ENCODE data around the gene CALR.

Gene CALR

DNA sequence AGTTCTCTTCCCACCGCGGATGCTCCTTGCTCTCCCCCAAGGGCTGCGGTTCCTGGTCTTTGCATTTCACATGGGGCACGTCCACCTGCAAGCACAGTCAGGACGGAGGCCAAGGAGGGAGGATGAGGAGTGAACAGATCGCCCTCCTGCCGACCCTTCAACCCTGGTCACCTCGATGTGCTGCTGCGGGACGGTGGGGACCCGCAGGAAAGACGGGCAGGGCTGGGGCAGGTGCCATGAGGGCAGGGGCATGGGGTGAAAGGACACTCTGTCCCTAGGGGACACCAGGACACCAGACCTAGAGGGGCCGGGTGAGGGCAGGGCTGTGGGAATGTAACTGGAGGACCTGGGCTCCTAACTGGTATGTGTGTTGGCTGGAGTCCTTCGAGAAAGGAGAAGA, 20.2 kb upstream of the CALR start:
- POLR2A ChIA-PET: no interaction called here
- Histone ChIP-seq H3K27ac (ENCODE audit: insufficient read depth in 1 of 2, low read depth in 1 of 2, low read length in 2 of 2, poor library complexity in 1 of 2, severe bottlenecking in 2 of 2) (no peak overlapping the region), H3K9me3 (ENCODE audit: control extremely low read depth in 1 of 5, control insufficient read depth in 4 of 5, insufficient read depth in 2 of 5, low read depth in 1 of 5, low read length in 4 of 5) (no peaks in the 10 kb centered on the region), H3K27me3 (replicated peaks in 2 of 5; ENCODE audit: control insufficient read depth in 4 of 5, insufficient read depth in 5 of 5, low read length in 4 of 5) (no peaks in the 10 kb centered on the region), H3K4me3 (ENCODE audit: control insufficient read depth in 1 of 7, extremely low read depth in 1 of 7, insufficient read depth in 4 of 7, low read depth in 2 of 7, low read length in 6 of 7) (no peak overlapping the region), H3K36me3 (ENCODE audit: control insufficient read depth in 4 of 4, insufficient read depth in 4 of 4, low read length in 3 of 4) (peaks cover 8 to 12% (median 11%) of the 10 kb centered on the region in 4 experiments), H3K4me1 (ENCODE audit: control extremely low read depth in 1 of 4, control insufficient read depth in 4 of 4, insufficient read depth in 4 of 4, low read length in 3 of 4) (peaks cover 0 to 33% (median 27%) of the 10 kb centered on the region in 4 experiments)
- WGBS (ENCODE audit: insufficient coverage): 100% methylated on average over 14 of the region's 14 CpGs
- CTCF ChIA-PET: no interaction called here
- no peak for DNase-seq

DNA sequence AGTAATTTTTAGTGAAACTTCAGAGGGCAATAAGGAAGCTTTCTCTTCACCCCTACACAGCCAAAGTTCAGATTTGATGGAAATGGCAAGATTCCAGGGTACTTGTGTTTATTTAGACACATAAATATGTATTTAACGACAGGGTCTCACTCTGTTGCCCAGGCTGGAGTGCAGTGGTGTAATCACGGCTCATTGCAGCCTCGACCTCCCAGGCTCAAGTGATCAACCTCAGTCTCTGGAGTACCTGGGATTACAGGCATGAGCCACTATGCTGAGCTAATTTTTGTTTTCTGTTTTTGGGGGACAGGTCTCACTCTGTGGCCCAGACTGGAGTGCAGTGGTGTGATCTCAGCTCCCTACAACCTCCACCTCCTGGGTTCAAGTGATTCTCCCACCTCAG, 17.4 kb upstream of the CALR start:
- POLR2A ChIA-PET: interaction anchor here (0.8 kb wide), 1 partner anchor 17 kb away, joined by 3 read pairs; the partner anchor contains the start of gene CALR
- Histone ChIP-seq H3K9me3 (ENCODE audit: control extremely low read depth in 1 of 5, control insufficient read depth in 4 of 5, insufficient read depth in 2 of 5, low read depth in 1 of 5, low read length in 4 of 5) (no peaks in the 10 kb centered on the region), H3K4me1 (ENCODE audit: control extremely low read depth in 1 of 4, control insufficient read depth in 4 of 4, insufficient read depth in 4 of 4, low read length in 3 of 4) (peaks cover 0 to 11% (median 7%) of the 10 kb centered on the region in 4 experiments), H3K4me3 (ENCODE audit: control insufficient read depth in 1 of 7, extremely low read depth in 1 of 7, insufficient read depth in 4 of 7, low read depth in 2 of 7, low read length in 6 of 7) (no peak overlapping the region), H3K27ac (ENCODE audit: insufficient read depth in 1 of 2, low read depth in 1 of 2, low read length in 2 of 2, poor library complexity in 1 of 2, severe bottlenecking in 2 of 2) (no peak overlapping the region), H3K36me3 (ENCODE audit: control insufficient read depth in 4 of 4, insufficient read depth in 4 of 4, low read length in 3 of 4) (peaks cover 13 to 36% (median 30%) of the 10 kb centered on the region in 4 experiments), H3K27me3 (replicated peaks in 2 of 5; ENCODE audit: control insufficient read depth in 4 of 5, insufficient read depth in 5 of 5, low read length in 4 of 5) (no peaks in the 10 kb centered on the region)
- WGBS (ENCODE audit: insufficient coverage): 100% methylated on average over 3 of the region's 3 CpGs
- DNase-seq: no peak
- CTCF ChIA-PET: interaction anchor here (0.8 to 1.4 kb wide), 4 partner anchors 9 to 36 kb away, joined by 3 to 5 read pairs (median 4); no protein-coding TSS in a partner anchor

DNA sequence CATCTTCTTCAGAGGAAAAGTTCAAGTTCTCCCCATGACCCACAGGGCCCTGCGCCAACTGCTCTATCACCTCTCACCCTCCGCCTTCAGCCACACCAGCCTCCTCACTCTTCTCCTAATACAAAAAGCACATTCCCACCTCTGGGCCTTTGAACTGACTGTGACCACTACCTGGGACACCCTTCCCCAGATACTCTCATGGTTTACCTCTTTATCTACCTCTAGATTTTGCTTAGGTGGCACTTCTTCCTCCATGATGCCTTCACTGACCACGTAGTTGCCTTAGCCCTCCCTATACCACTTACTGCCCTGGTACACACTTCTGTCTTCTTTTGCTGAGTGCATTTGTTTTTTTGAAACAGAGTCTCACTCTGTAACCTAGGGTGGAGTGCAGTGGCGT, 15.4 kb upstream of the CALR start:
- POLR2A ChIA-PET: no interaction called here
- no peak overlapping the region for H3K4me3 ChIP-seq (ENCODE audit: control insufficient read depth in 1 of 7, extremely low read depth in 1 of 7, insufficient read depth in 4 of 7, low read depth in 2 of 7, low read length in 6 of 7)
- peaks cover 0 to 11% (median 6%) of the 10 kb centered on the region in 4 experiments for H3K4me1 ChIP-seq (ENCODE audit: control extremely low read depth in 1 of 4, control insufficient read depth in 4 of 4, insufficient read depth in 4 of 4, low read length in 3 of 4)
- H3K36me3 ChIP-seq (ENCODE audit: control insufficient read depth in 4 of 4, insufficient read depth in 4 of 4, low read length in 3 of 4): peaks cover 15 to 49% (median 40%) of the 10 kb centered on the region in 4 experiments
- CTCF ChIA-PET: no interaction called here
- no peaks in the 10 kb centered on the region for H3K9me3 ChIP-seq (ENCODE audit: control extremely low read depth in 1 of 5, control insufficient read depth in 4 of 5, insufficient read depth in 2 of 5, low read depth in 1 of 5, low read length in 4 of 5)
- WGBS (ENCODE audit: insufficient coverage): 89% methylated on average over 4 of the region's 4 CpGs
- H3K27ac ChIP-seq (ENCODE audit: insufficient read depth in 1 of 2, low read depth in 1 of 2, low read length in 2 of 2, poor library complexity in 1 of 2, severe bottlenecking in 2 of 2): no peak overlapping the region
- no peaks in the 10 kb centered on the region for H3K27me3 ChIP-seq (replicated peaks in 2 of 5; ENCODE audit: control insufficient read depth in 4 of 5, insufficient read depth in 5 of 5, low read length in 4 of 5)
- no peak for DNase-seq

DNA sequence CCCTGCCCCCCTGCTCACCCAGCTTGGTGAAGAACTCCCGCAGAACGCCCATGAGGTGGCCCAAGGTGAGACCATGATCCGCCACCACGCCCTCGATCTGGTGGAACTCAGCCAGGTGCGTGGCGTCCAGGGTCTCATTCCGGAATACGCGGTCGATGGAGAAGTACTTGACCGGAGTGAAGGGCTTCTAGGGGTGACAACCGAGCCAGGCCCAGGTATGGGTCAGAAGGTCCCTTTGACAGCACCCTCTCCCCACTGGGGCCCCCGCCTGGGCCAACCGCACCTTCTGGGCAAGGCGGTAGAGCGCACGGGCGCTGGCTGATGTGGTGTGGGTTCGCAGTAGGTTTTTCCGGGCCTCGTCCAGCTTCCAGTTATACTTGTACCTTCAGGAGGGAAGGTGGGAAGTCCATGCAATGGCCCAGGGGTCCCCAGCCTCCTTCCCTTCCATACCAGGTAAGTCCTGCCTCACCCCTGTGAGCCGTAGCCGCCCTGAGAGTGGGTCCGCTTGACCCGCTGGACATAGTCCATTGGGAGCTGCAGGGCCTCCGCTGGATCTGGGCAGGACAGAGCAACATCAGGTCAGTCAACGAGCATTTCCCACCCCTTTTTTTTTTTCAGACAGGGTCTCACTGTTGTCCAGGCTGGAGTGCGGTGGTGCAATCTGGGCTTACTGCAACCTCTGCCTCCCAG, 13.6 kb upstream of the CALR start:
- H3K36me3 ChIP-seq (ENCODE audit: control insufficient read depth in 4 of 4, insufficient read depth in 4 of 4, low read length in 3 of 4): peaks cover 21 to 67% (median 53%) of the 10 kb centered on the region in 4 experiments
- H3K27me3 ChIP-seq (replicated peaks in 2 of 5; ENCODE audit: control insufficient read depth in 4 of 5, insufficient read depth in 5 of 5, low read length in 4 of 5): no peaks in the 10 kb centered on the region
- no peak for DNase-seq
- CTCF ChIA-PET: interaction anchor here (1.6 kb wide), 1 partner anchor 9 kb away, joined by 5 read pairs; the partner anchor contains the start of gene FARSA
- no peak overlapping the region for H3K4me3 ChIP-seq (ENCODE audit: control insufficient read depth in 1 of 7, extremely low read depth in 1 of 7, insufficient read depth in 4 of 7, low read depth in 2 of 7, low read length in 6 of 7)
- no peak overlapping the region for H3K27ac ChIP-seq (ENCODE audit: insufficient read depth in 1 of 2, low read depth in 1 of 2, low read length in 2 of 2, poor library complexity in 1 of 2, severe bottlenecking in 2 of 2)
- H3K4me1 ChIP-seq (ENCODE audit: control extremely low read depth in 1 of 4, control insufficient read depth in 4 of 4, insufficient read depth in 4 of 4, low read length in 3 of 4): no peaks in the 10 kb centered on the region
- 97% methylated on average over 27 of the region's 29 CpGs for WGBS (ENCODE audit: insufficient coverage)
- POLR2A ChIA-PET: no interaction called here
- H3K9me3 ChIP-seq (ENCODE audit: control extremely low read depth in 1 of 5, control insufficient read depth in 4 of 5, insufficient read depth in 2 of 5, low read depth in 1 of 5, low read length in 4 of 5): no peaks in the 10 kb centered on the region

DNA sequence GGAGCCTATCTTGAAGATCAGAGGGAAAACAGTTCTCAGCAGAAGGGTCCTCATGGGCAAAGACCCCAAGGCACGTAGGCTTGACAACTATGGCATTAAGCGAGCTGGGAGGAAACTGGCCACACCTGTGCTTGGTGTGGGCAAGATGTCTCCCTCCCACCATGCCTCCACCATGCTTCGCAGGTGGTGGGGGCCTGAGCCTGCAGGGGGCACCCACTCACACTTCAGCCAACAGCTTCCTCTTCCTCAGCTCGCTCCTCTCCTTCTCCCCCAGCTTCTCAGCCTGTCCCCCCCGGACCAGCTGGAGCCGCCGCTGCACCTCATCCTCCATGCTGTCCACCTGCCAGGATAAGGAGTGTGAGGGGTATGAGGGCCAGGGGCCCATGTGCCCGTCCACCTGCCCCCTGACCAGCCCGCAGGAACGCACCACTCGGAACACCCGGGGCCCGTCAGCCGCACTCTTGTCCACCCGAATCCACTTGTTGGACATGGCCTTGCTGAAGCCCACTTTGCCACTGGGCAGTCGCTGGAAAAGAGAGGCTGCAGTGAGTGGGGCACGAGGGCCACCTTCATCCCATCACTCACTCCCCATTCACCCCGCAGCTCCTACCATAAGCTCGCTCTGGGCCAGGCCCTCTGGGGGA, 8.3 kb upstream of the CALR start:
- H3K36me3 ChIP-seq (ENCODE audit: control insufficient read depth in 4 of 4, insufficient read depth in 4 of 4, low read length in 3 of 4): peaks cover 11 to 50% (median 40%) of the 10 kb centered on the region in 4 experiments
- peaks cover 5 to 35% (median 32%) of the 10 kb centered on the region in 4 experiments for H3K4me1 ChIP-seq (ENCODE audit: control extremely low read depth in 1 of 4, control insufficient read depth in 4 of 4, insufficient read depth in 4 of 4, low read length in 3 of 4)
- no peaks in the 10 kb centered on the region for H3K9me3 ChIP-seq (ENCODE audit: control extremely low read depth in 1 of 5, control insufficient read depth in 4 of 5, insufficient read depth in 2 of 5, low read depth in 1 of 5, low read length in 4 of 5)
- 89% methylated on average over 10 of the region's 19 CpGs for WGBS (ENCODE audit: insufficient coverage)
- peak in 2 of 3 donors; percentile 25 for DNase-seq
- ChIA-PET CTCF (interaction anchor here (0.7 to 1.2 kb wide), 3 partner anchors 9 to 19 kb away, joined by 3 to 5 read pairs (median 3); no protein-coding TSS in a partner anchor), POLR2A (interaction anchor here (0.7 kb wide), 1 partner anchor 9 kb away, joined by 3 read pairs; the partner anchor contains the start of gene CALR)
- peak overlapping the region in 1 of 2 experiments; percentile 12 for H3K27ac ChIP-seq (ENCODE audit: insufficient read depth in 1 of 2, low read depth in 1 of 2, low read length in 2 of 2, poor library complexity in 1 of 2, severe bottlenecking in 2 of 2)
- H3K27me3 ChIP-seq (replicated peaks in 2 of 5; ENCODE audit: control insufficient read depth in 4 of 5, insufficient read depth in 5 of 5, low read length in 4 of 5): no peaks in the 10 kb centered on the region
- no peak overlapping the region for H3K4me3 ChIP-seq (ENCODE audit: control insufficient read depth in 1 of 7, extremely low read depth in 1 of 7, insufficient read depth in 4 of 7, low read depth in 2 of 7, low read length in 6 of 7)

DNA sequence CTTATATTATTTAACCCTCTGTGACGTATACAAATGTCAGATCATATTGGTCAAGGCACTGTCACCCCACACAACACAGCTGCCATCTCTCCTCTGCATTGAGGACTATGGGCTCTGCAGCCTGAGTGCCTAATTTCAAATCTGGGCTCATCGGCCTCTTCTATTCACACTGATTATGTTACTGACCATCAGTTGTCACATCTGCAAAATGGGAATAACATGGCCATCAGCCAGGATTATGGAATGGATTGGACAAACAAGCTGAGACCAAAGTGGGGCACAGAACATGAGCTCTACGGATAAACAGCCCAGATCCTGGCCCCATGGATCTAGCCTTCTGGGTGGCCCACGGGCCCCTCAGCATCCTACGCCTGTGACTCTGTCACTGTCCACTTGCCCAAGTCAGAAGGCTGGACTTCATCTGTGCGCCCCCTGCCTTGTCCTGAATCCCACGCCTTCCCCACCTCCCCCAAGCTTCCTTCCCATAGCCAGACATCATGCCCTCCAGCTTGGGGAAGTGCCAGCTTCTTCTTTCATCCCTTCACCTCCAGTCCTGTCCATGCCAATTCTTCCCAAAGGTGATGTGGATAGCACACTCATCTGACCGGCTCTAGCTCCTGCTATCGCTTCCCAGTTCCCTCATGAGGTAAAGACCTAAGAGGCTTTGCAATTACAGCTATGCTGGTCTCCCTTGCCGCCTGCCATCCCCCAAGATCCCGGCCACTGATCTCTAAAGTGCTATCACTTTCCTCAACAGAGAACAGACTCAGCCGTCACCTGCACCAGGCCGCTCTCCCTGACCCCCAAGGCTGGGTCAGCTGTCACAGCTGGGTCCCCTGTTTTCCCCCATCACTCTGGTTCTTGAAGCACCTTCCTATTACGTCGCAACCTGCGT, 5.8 kb upstream of the CALR start:
- POLR2A ChIA-PET: interaction anchor here (1.0 to 1.5 kb wide), 3 partner anchors 14 to 42 kb away, joined by 3 to 9 read pairs (median 7); partner anchors contain the start of genes GCDH and SYCE2
- DNase-seq: no peak
- 31% methylated on average over 13 of the region's 16 CpGs for WGBS (ENCODE audit: insufficient coverage)

More for the DNA sequence above, 5.8 kb upstream of the CALR start:
- Histone ChIP-seq H3K27me3 (replicated peaks in 2 of 5; ENCODE audit: control insufficient read depth in 4 of 5, insufficient read depth in 5 of 5, low read length in 4 of 5) (no peaks in the 10 kb centered on the region), H3K27ac (ENCODE audit: insufficient read depth in 1 of 2, low read depth in 1 of 2, low read length in 2 of 2, poor library complexity in 1 of 2, severe bottlenecking in 2 of 2) (peak overlapping the region; percentile 64 to 90), H3K36me3 (ENCODE audit: control insufficient read depth in 4 of 4, insufficient read depth in 4 of 4, low read length in 3 of 4) (peaks cover 8 to 35% (median 27%) of the 10 kb centered on the region in 4 experiments), H3K4me1 (ENCODE audit: control extremely low read depth in 1 of 4, control insufficient read depth in 4 of 4, insufficient read depth in 4 of 4, low read length in 3 of 4) (peaks cover 16 to 60% (median 51%) of the 10 kb centered on the region in 4 experiments), H3K4me3 (ENCODE audit: control insufficient read depth in 1 of 7, extremely low read depth in 1 of 7, insufficient read depth in 4 of 7, low read depth in 2 of 7, low read length in 6 of 7) (peak overlapping the region; percentile 75 to 100 (median 95)), H3K9me3 (ENCODE audit: control extremely low read depth in 1 of 5, control insufficient read depth in 4 of 5, insufficient read depth in 2 of 5, low read depth in 1 of 5, low read length in 4 of 5) (no peaks in the 10 kb centered on the region)
- CTCF ChIA-PET: interaction anchor here (0.8 to 2.3 kb wide), 11 partner anchors 9 to 141 kb away, joined by 3 to 12 read pairs (median 5); partner anchors contain the start of genes JUNB, KLF1, RNASEH2A and SYCE2

Data from common myeloid progenitor, CD34-positive (primary cell).